HG03196 (cell line): ENCODE measurements around the gene MYO7B.

Source experiments
- ATAC-seq: cut with Tn5 transposase; IDR thresholded peaks from one replicate; pipeline ENCODE4 v1.9.1; 2021; ENCODE audit not compliant: unreplicated experiment

The MYO7B gene

DNA sequence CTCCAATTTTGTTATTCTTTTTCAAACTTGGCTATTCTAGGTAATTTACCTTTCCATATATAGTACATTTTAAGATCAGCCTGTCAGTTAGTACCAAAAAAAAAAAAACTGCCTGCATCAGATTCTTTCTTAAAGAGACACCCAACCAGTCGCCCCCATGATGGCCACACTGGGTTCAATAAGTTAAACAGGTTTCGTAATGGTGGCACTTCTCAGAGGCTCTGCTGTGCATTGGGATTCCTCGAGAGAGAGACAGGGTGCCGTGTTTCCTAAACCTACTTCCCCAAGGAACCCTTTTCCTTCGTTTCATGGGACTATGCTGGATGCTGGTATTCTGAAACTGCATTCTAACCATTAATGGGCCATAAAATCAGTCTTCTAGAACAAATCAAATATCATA, 37.4 kb downstream of the MYO7B start:
- ATAC-seq: no peak

GRCh38 chr2:127573298-127573697, 37.8 kb downstream of the MYO7B start:
- no peak for ATAC-seq

GRCh38 chr2:127573771-127574170, 38.3 kb downstream of the MYO7B start:
- ATAC-seq: no peak

- ATAC-seq: no peak
Measured at GRCh38 chr2:127574656-127575055, 39.2 kb downstream of the MYO7B start.

GRCh38 chr2:127575185-127575765, 39.8 kb downstream of the MYO7B start:
- ATAC-seq: no peak

GRCh38 chr2:127575941-127576432, 40.5 kb downstream of the MYO7B start:
- ATAC-seq: no peak

DNA sequence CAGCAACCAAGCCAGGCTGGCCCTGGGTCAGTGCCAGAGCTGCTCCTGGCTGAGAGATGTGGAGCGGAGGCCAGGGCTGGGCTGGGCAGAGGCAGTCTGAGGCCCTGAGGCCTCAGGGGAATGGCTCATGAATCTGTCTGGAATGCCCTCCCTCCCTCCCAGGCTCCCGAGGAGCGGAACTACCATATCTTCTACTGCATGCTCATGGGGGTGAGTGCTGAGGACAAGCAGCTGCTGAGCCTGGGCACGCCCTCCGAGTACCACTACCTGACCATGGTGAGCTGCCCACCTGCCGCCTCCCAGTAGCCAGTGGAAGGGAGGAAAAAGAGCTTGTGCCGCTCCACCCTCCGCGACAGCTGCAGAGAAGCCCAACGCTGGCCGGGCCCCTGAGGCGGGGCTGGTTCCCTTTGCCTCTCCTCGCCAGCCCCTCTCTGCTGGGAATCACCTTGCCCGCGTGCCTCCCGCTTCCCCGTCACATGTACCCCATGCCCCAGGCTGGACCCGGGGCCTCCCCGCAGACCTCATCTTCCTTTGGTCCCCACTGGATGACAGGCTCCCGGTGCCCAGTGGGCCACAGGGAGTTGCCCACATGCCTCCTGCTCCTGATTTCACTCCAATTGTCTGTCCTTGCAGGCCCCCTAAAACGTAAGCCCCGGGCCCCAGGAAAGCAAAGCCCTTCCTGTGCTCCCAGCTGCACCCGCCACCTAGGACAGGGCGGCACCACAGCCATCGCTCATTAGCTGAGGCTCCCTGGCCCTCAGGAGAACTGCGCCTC, 41.1 kb downstream of the MYO7B start:
- no peak for ATAC-seq

DNA sequence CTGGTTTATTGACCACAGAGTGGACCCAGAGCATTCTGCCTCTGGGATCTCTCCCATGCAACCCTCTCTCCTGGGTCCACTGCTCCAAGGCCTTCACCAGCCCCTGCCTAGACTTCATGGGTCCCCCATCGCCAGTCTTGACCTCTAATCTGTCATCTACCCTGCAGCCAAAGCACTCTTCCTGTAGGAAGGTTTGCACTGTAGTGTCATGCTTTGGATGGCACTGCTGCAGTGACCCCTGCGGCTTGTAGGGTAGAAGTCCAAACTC, 41.7 kb downstream of the MYO7B start:
- no peak for ATAC-seq

DNA sequence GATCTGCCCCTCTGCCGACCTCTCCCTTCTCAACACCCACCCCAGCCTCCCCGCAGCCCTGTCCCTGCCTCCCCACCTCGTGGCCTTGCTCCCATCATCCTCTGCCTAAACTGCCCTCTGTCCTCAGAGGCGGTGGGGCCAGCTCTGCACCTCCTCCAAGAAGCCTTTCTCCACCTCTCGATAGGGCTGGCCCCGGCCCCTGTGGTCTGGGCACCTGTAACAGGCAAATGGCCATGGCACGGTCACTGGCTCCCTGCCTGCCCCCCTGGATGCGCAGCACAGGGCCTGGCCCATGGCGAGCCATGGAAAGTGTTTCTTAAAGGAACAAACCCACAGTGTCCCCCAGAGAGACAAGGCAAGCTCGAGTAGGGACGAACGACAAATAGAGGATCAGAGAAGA, 42.0 kb downstream of the MYO7B start:
- ATAC-seq: no peak

- no peak for ATAC-seq
Measured at GRCh38 chr2:127577973-127578372, 42.5 kb downstream of the MYO7B start.

DNA sequence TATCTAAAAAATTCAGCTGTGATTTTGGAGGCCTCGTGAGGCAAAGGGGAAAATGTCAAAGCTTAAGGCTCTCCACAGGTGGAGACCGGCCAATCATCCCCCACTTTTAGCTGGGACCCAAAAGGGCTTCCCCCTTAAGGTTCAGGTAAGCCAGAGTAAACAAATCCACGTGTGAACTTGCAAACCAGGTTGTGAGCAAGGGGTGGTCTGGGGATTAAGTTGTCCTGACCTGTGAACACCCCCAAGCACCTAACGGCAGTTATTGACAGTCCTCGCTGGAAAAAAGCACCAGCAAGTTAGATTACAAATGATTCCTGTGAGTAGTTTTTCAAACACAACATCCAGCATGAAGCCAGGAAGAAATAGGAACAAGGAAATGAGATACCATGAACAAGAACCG, 42.9 kb downstream of the MYO7B start:
- no peak for ATAC-seq

GRCh38 chr2:127579231-127579630, 43.7 kb downstream of the MYO7B start:
- no peak for ATAC-seq

GRCh38 chr2:127580167-127581049, 44.9 kb downstream of the MYO7B start:
- no peak for ATAC-seq

- no peak for ATAC-seq
Measured at GRCh38 chr2:127581050-127581345, 45.5 kb downstream of the MYO7B start.

DNA sequence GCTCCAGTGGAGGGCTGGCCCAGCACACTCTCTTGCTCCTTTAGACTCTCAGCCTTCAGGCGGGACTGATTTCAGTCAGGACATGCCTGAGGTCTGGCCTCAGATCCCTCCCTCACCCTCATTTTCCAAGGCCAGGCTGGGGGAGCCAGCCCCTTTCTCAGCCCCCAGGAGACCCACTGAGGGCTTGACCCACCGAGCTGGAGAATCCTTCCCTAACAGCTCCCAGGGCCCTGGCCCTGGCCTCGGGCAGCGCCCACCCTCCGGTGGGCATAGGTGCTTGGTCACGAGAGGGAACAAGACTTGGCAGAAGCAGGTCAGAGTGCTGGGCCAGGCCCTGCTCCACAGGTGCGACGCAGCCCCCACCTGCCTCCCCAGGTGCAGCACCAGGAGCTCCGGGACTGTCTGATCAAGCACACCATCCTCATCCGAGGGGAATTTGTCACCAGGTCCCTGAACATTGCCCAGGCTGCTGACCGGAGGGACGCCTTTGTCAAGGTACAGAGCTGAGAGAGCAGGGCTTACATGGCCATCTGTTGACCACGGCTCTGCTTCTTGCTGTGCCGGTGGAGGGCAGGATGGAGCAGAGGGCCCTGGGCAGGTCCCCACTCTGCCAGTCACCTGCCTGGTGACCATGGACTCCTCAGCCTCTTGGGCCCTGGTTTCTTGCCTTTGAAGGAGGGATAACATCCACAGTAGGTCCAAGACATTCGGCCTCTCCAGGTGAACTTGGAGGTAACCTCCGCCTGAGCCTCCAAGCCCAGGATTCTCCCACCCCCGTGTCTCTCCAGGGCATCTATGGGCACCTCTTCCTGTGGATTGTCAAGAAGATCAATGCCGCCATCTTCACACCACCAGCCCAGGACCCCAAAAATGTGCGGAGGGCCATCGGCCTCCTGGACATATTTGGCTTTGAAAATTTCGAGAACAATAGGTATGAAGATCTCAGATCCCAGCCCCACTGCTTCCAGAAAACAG, 46.3 kb downstream of the MYO7B start:
- ATAC-seq: no peak

DNA sequence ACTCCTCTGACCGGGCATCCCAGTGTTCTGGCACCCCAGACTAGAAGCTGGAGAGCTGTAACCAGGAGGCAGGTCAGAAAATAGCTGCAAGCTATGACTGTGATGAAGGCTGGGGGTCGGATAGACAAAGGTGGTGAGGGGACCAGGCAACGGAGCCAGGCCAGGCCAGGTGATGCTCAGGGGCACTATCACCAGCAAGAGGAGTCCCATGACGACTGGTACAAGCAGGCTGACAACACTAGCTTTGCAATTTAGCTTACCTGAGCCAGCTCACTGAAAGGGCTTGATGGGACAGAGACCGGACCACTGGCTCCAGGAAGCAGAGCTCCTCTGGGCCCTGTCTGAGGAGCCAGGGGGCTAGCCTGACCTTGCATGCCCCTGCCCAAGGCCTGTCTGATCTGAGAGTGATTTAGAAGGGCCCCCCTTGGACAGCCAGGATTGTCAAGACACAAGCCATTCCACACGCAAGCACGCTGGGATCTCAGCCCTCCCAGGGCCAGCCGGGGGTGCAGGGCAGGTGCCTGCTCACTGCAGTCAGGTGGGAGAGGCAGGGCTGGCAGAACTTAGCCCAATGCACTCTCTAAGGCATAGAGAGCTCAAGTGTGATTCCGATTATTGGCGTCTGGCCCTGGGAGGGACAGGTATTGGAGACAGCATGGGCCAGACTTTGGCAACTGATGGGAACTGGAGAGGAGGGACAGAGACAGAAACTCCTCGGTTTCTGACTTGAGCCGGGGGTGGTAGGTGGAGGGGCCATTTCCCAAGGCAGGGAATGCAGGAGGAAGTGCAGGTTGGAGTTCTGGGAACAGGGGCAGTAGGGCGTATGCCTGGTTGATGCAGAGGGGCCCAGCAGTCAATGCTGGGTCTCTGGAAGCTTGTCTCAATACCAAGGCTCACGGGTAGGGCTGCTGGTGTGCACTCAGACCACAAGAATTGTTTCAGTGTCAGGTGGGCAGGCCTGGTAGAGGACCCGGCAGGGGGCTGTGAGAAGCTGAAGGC, 47.7 kb downstream of the MYO7B start:
- no peak for ATAC-seq

GRCh38 chr2:127584047-127584446, 48.6 kb downstream of the MYO7B start:
- ATAC-seq: no peak

DNA sequence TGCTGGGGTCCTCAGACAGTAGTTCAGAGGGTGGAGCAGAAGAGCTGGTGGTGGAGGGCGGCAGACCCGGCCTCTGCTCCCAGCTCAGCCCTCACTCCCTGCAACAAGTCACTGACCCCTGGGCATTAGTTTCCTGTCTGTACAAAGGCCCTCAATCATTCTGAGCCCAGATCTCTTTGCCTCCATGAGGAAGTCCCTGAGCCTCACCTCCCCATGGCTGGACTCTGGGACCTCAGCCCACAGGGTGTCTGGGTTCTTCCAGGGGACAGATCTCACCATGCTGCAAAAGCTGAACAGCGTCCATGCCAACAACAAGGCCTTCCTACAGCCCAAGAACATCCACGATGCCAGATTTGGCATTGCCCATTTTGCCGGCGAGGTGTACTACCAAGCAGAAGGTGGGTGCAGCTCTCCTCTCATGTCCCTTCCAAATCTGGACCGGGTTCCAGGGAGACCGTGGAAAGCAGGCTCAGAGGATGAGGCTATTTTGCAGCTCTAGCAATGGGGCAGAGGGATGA, 49.1 kb downstream of the MYO7B start:
- ATAC-seq: no peak

GRCh38 chr2:127585270-127585807, 49.9 kb downstream of the MYO7B start:
- no peak for ATAC-seq
